K562 treated with DMSO at 1 percent for 48 hours (cell line): ENCODE data around the gene ZNF469. TPM values are rescaled to one million over a fixed set of nuclear protein-coding genes. Genes with fewer than 3 reads are reported as not detected.

Experiments used
- total RNA-seq: library from RNA; unstranded; fragments of 300-600 nt; gene quantifications from 2 replicates; pipeline ENCODE4 v1.2.3, GENCODE V29; 2022; ENCODE audit warnings: low replicate concordance; ENCODE audit errors: extremely low read depth

The ZNF469 gene
- total RNA-seq: not detected in 2 replicates

DNA sequence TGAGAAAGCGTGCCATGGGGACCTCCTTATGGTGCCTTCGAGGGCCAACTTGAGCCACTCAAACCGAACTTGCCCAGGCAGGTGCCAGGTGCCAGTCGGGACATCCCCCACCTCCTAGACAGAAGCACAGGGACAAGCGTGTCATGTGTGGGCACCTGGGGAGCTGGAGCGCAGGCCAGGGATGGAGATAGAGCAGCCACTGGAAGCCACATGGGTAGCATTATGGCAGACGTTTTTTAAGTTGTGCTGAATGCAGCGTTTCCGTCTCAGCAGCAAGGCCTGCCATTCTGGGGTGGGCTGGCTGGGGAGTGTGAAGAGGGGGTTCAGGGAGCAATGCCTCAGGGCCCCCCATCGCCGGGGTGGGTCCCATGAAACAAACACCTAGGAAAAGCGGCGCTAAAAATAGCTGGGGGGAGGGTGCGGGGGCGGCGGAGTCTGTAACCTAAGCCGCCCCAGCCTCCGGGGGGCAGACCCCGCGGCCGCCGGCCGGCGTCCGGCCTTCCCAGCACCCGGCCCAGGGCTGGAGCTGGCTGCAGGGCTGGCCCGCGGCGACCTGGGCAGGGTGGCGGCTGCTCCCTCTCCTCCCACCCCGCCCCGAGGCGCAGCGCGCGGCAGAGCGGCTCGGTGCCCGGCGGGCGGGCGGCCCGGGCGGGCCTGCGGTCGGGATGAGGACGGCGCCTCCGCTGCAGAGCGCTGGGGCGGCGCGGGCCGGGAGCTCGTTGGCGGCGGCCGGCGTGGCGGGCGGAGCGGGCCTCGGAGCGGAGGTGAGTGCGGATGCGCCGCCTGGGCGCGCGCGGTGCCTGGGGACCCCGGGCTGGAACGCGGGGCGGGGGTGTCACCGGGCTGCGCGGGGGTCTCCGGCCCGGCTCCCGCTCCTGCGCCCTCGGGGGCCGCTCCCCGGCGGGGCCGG lies at the start of gene ZNF469:
Gene ZNF469 (plus strand): TSS at position 469 of the 910 bp plus-strand sequence. CDS start 44,512 bp downstream, outside the sequence.

Other genes starting within 250 kb of the ZNF469 start
- not detected in 2 replicates for gene ZFPM1, start 70.3 kb downstream of the ZNF469 start, total RNA-seq
- not detected in 2 replicates for gene ZC3H18, start 187.4 kb downstream of the ZNF469 start, total RNA-seq